K562 (cell line): ENCODE data around the gene HGFAC. TPM values are rescaled to one million over a fixed set of nuclear protein-coding genes. Genes with fewer than 3 reads are reported as not detected.

ENCODE experiments used
- ARNT ChIP-seq, 2 experiments: fragments of 450-650 bp; IDR thresholded peaks; 2 replicates each; pipeline ENCODE4 v1.6.1; 2016; ENCODE audit warnings: mild to moderate bottlenecking in 1 of 2
- CEBPG ChIP-seq, 3 experiments: fragments of 200-800 bp in 1 of 3; sonication (Bioruptor generic) in 1 of 3; sonication (generic) in 1 of 3; formaldehyde crosslinking in 1 of 3; IDR thresholded peaks in 2 of 3; conservative IDR thresholded peaks in 1 of 3; 2 replicates each; pipeline versions ENCODE4 v1.6.1 to v1.8.0; 2016 to 2022; ENCODE audit warnings: missing compliant biosample characterization in 2 of 3, missing genetic modification characterization in 2 of 3, mild to moderate bottlenecking in 1 of 3, missing genetic modification reagents in 1 of 3
- CTCF ChIP-seq, 3 experiments: IDR thresholded peaks in 2 of 3; conservative IDR thresholded peaks in 1 of 3; 2 replicates each; pipeline ENCODE4 v1.5.1; 2011 to 2012; ENCODE audit warnings: low read length in 3 of 3, mild to moderate bottlenecking in 3 of 3, control low read depth in 2 of 3, improper control_type of control experiment in 1 of 3, inconsistent platforms in 1 of 3, low read depth in 1 of 3, mixed read lengths in 1 of 3, moderate library complexity in 1 of 3; ENCODE audit not compliant: insufficient read depth in 2 of 3
- DMBX1 ChIP-seq: fragments of 250-450 bp; sonication (Bioruptor Pico); IDR thresholded peaks from 2 replicates; pipeline ENCODE4 v1.8.0; 2022; ENCODE audit warnings: inconsistent platforms, mild to moderate bottlenecking, moderate library complexity, borderline replicate concordance
- ELF1 ChIP-seq: fragments of 200-800 bp; sonication (Bioruptor generic); IDR thresholded peaks from 2 replicates; pipeline ENCODE4 v1.6.1; 2016; ENCODE audit warnings: missing genetic modification characterization, missing compliant biosample characterization
- ETV1 ChIP-seq: fragments of 450-650 bp; conservative IDR thresholded peaks from 2 replicates; pipeline ENCODE4 v1.6.1; 2016; ENCODE audit warnings: missing genetic modification characterization, control low read depth, low read depth, missing compliant biosample characterization
- HDAC2 ChIP-seq: fragments of 450-650 bp; IDR thresholded peaks from 2 replicates; pipeline ENCODE4 v1.6.1; 2016; ENCODE audit warnings: mild to moderate bottlenecking
- KDM5B ChIP-seq: fragments of 200-600 bp; sonication (generic); IDR thresholded peaks from 2 replicates; pipeline ENCODE4 v1.6.1; 2012; ENCODE audit warnings: low read depth, mild to moderate bottlenecking, moderate library complexity, low read length, control low read depth, inconsistent platforms; ENCODE audit not compliant: insufficient replicate concordance
- PHB2 ChIP-seq: fragments of 450-650 bp; IDR thresholded peaks from 2 replicates; pipeline ENCODE4 v1.6.1; 2017; ENCODE audit warnings: low read depth
- RBM34 ChIP-seq: fragments of 200-400 bp; formaldehyde crosslinking; IDR thresholded peaks from 2 replicates; pipeline ENCODE4 v1.6.1; 2018; ENCODE audit warnings: low read length, borderline replicate concordance; ENCODE audit not compliant: insufficient read depth
- THRAP3 ChIP-seq: fragments of 450-650 bp; IDR thresholded peaks from 2 replicates; pipeline ENCODE4 v1.6.1; 2016; ENCODE audit warnings: mild to moderate bottlenecking, inconsistent platforms, borderline replicate concordance
- ZNF589 ChIP-seq: fragments of 200-800 bp; sonication (Bioruptor generic); IDR thresholded peaks from 2 replicates; pipeline ENCODE4 v1.6.1; 2016; ENCODE audit warnings: low read depth, missing genetic modification characterization, missing compliant biosample characterization
- polyA plus RNA-seq, 8 experiments: library from polyadenylated mRNA; depleted of rRNA in 4 of 8; stranded (reverse) in 5 of 8; unstranded in 3 of 8; fragments of >200 nt; fragmentation: Nextera tagmentation in 2 of 8; fragmentation: Illumina TruSeq in 1 of 8; extraction: Ambion mirVana in 2 of 8; extraction: Trizol in 1 of 8; gene quantifications; 2 replicates each; pipeline versions ENCODE4 v1.2.1 to v1.2.3, GENCODE V29; 2011 to 2014; ENCODE audit warnings: inconsistent platforms in 1 of 8, missing spikeins in 1 of 8
- total RNA-seq, 7 experiments: library from RNA; depleted of rRNA in 6 of 7; stranded (reverse); fragments of >200 nt in 6 of 7; fragmentation: Illumina TruSeq in 2 of 7; extraction: Trizol in 2 of 7; gene quantifications; 2 replicates each; pipeline versions ENCODE4 v1.2.1 to v1.2.3, GENCODE V29; 2011 to 2021; ENCODE audit warnings: low replicate concordance in 1 of 7
- TF ChIP-seq, protein P1 (sequence below): fragments of 450-650 bp; IDR thresholded peaks from 2 replicates; pipeline ENCODE4 v1.7.1; 2018; ENCODE audit warnings: mild to moderate bottlenecking, low read depth; ENCODE audit not compliant: partially characterized antibody
- TF ChIP-seq, protein P2 (sequence below): fragments of 150-350 bp; conservative IDR thresholded peaks from 2 replicates; pipeline ENCODE4 v1.6.1; 2014; ENCODE audit warnings: low read length
- TF ChIP-seq, protein P3 (sequence below): fragments of 450-650 bp; formaldehyde crosslinking; IDR thresholded peaks from 2 replicates; pipeline ENCODE4 v1.4.0; 2020; ENCODE audit warnings: mild to moderate bottlenecking, mixed read lengths
- TF ChIP-seq, protein P4 (sequence below): fragments of 250-450 bp; sonication (Bioruptor Pico); IDR thresholded peaks from 2 replicates; pipeline ENCODE4 v1.4.0; 2020; ENCODE audit warnings: mild to moderate bottlenecking, moderate library complexity

HGFAC gene
- total and polyA plus RNA-seq, 9 of the 15 experiments (the other 6 are each of a cell fraction or from before 2014, with no cell fraction given) = 0.13 TPM; not detected in 8

DNA sequence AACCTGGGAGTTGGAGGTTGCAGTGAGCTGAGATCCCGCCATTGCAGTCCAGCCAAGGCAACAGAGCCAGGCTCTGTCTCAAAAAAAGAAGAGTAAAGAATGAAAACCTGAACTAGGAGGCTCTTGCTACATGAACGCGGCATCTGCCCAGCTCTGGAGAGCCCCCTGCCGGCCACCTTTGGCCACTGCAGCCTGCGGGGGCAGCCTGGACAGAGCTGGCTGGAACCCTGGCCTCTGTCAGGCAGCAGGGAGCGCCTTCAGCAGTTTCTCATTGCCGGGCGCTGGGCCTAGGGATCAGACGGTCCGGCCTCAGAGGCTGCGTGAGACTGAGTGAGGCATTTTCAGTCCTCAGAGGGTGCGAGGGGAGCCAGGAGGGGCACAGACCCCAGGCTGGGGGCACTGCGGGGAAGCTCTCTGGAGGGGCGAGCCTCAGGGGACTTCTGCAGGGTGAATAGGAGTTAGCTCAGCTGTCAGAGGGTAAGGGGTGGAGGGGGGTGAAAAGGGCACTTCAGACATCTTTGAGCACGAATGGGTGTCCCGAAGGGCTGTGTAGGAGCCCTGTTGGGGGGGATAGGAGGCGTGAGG is 38.9 kb downstream of the HGFAC start (continued):
- TF ChIP-seq CTCF (IDR thresholded peaks at IDR 0.05 in 2 of 3, conservative IDR thresholded peaks at IDR 0.05 in 1 of 3; ENCODE audit: insufficient read depth in 2 of 3, low read depth in 1 of 3, low read length in 3 of 3) (peak; percentile 98), ZNF589 (CRISPR knock-in tag) (no peak), PHB2 (no peak), RBM34 (no peak), CEBPG (CRISPR knock-in tag; IDR thresholded peaks at IDR 0.05) (no peak), CEBPG (tag; conservative IDR thresholded peaks at IDR 0.05 in 1 of 2, IDR thresholded peaks at IDR 0.05 in 1 of 2) (no peak), THRAP3 (no peak), KDM5B (no peak), ETV1 (tag) (no peak), ARNT (IDR thresholded peaks at IDR 0.05) (no peak), DMBX1 (no peak), HDAC2 (no peak), ELF1 (tag) (no peak)
- TF ChIP-seq, protein P1, sequence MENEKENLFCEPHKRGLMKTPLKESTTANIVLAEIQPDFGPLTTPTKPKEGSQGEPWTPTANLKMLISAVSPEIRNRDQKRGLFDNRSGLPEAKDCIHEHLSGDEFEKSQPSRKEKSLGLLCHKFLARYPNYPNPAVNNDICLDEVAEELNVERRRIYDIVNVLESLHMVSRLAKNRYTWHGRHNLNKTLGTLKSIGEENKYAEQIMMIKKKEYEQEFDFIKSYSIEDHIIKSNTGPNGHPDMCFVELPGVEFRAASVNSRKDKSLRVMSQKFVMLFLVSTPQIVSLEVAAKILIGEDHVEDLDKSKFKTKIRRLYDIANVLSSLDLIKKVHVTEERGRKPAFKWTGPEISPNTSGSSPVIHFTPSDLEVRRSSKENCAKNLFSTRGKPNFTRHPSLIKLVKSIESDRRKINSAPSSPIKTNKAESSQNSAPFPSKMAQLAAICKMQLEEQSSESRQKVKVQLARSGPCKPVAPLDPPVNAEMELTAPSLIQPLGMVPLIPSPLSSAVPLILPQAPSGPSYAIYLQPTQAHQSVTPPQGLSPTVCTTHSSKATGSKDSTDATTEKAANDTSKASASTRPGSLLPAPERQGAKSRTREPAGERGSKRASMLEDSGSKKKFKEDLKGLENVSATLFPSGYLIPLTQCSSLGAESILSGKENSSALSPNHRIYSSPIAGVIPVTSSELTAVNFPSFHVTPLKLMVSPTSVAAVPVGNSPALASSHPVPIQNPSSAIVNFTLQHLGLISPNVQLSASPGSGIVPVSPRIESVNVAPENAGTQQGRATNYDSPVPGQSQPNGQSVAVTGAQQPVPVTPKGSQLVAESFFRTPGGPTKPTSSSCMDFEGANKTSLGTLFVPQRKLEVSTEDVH = no peak
- TF ChIP-seq, protein P2, sequence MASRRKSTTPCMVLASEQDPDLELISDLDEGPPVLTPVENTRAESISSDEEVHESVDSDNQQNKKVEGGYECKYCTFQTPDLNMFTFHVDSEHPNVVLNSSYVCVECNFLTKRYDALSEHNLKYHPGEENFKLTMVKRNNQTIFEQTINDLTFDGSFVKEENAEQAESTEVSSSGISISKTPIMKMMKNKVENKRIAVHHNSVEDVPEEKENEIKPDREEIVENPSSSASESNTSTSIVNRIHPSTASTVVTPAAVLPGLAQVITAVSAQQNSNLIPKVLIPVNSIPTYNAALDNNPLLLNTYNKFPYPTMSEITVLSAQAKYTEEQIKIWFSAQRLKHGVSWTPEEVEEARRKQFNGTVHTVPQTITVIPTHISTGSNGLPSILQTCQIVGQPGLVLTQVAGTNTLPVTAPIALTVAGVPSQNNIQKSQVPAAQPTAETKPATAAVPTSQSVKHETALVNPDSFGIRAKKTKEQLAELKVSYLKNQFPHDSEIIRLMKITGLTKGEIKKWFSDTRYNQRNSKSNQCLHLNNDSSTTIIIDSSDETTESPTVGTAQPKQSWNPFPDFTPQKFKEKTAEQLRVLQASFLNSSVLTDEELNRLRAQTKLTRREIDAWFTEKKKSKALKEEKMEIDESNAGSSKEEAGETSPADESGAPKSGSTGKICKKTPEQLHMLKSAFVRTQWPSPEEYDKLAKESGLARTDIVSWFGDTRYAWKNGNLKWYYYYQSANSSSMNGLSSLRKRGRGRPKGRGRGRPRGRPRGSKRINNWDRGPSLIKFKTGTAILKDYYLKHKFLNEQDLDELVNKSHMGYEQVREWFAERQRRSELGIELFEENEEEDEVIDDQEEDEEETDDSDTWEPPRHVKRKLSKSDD = no peak
- TF ChIP-seq, protein P3, sequence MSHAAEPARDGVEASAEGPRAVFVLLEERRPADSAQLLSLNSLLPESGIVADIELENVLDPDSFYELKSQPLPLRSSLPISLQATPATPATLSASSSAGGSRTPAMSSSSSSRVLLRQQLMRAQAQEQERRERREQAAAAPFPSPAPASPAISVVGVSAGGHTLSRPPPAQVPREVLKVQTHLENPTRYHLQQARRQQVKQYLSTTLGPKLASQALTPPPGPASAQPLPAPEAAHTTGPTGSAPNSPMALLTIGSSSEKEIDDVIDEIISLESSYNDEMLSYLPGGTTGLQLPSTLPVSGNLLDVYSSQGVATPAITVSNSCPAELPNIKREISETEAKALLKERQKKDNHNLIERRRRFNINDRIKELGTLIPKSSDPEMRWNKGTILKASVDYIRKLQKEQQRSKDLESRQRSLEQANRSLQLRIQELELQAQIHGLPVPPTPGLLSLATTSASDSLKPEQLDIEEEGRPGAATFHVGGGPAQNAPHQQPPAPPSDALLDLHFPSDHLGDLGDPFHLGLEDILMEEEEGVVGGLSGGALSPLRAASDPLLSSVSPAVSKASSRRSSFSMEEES (CRISPR knock-in tag) = no peak
- TF ChIP-seq, protein P4, sequence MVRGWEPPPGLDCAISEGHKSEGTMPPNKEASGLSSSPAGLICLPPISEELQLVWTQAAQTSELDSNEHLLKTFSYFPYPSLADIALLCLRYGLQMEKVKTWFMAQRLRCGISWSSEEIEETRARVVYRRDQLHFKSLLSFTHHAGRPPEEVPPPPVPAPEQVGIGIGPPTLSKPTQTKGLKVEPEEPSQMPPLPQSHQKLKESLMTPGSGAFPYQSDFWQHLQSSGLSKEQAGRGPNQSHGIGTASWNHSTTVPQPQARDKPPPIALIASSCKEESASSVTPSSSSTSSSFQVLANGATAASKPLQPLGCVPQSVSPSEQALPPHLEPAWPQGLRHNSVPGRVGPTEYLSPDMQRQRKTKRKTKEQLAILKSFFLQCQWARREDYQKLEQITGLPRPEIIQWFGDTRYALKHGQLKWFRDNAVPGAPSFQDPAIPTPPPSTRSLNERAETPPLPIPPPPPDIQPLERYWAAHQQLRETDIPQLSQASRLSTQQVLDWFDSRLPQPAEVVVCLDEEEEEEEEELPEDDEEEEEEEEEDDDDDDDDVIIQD (CRISPR knock-in tag) = no peak
